GM21717 (cell line): ENCODE measurements around the gene KRTAP10-1.
"Not testable (repeated sequence)": the region's sequence is repeated elsewhere in the genome, so short reads cannot be mapped to it uniquely, and the experiment has no call there.

Source experiments
- ATAC-seq: cut with Tn5 transposase; IDR thresholded peaks from one replicate; pipeline ENCODE4 v1.9.1; 2021; ENCODE audit warnings: mild to moderate bottlenecking, moderate library complexity; ENCODE audit not compliant: unreplicated experiment

KRTAP10-1 gene, protein sequence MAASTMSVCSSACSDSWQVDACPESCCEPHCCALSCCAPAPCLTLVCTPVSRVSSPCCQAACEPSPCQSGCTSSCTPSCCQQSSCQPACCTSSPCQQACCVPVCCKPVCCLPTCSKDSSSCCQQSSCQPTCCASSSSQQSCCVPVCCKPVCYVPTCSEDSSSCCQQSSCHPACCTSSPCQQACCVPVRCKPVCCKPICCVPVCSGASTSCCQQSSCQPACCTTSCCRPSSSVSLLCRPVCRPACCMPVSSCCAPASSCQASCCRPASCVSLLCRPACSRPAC

GRCh38 chr21:44539991-44540666 is at the start of gene KRTAP10-1:
Gene KRTAP10-1 (minus strand): TSS chr21:44540195. CDS start chr21:44540150, 45 bp downstream.
- no peak for ATAC-seq

DNA sequence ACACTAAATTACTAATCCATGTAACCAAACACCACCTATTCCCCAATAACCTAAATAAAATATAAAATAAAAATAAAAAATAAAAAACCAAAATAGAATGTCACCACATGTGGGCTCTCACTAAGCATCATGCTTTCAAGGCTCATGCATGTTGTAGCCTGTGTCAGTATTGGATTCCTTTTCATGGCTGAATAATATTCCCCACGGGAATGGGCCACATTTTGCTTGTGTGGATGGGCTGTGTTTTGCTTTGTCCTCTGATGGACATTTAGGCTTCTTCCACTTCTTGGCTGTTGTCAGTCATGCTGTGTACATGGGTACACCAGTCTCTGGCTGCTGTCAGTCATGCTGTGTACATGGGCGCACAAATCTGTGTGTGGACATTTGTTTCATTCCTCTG is 49.1 kb upstream of the KRTAP10-1 start:
- ATAC-seq: no peak

DNA sequence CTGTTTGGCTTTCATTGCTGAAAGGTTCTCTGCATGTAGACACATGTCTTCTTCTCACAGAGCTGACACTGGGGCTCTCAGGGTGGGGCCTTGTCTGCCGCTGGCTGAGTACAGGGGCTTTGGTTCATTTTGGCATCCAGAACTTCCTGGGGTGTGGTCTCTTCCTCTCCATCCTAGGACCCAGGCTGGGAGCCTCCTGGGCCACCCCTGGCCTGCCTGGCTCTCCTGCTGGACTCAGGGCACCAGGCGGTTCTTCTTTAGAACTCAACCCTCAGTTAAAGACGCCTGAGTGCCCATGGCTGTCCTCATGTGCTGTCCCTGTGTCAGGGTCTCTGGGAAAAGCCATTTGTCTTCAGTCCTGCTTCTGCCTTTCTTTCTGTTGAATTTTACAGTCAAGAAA is 45.9 kb upstream of the KRTAP10-1 start:
- ATAC-seq: no peak

GRCh38 chr21:44583800-44584147 is 43.8 kb upstream of the KRTAP10-1 start:
- ATAC-seq: no peak

DNA sequence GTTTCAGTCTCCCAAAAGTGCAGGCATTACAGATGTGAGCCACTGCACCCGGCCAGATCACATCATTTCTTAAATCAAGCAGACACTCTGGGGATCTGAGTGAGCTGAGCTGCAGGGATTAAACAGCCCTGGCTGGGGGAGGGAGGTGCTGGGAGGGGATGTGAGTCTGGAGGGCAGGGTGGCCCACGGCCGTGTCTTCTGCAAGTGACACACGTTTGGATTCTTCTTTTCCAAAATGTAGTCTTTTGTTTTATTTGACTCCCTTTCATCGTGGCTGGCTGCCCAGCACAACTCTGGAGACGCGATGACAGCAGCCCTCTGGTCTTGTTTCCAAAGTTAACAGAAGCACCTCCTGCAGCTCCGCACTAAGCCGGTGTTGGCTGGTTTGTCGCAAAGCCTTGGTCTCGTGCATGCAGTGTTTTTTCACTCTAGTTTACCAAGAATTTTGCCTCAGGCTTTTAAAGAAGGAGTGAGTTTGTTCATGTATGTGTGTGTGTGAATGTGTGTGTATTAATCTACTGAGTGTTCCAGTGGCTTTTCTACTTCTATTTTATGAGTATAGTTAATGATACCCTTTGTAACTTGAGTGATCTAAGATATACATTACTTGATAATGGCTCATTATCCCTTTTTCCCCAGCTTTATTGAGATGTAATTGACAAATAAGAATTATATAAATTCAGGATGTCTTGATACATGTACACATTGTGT is 43.2 kb upstream of the KRTAP10-1 start:
- ATAC-seq: no peak

GRCh38 chr21:44582055-44582454 is 42.1 kb upstream of the KRTAP10-1 start:
- no peak for ATAC-seq

GRCh38 chr21:44581158-44581557 is 41.2 kb upstream of the KRTAP10-1 start:
- no peak for ATAC-seq

DNA sequence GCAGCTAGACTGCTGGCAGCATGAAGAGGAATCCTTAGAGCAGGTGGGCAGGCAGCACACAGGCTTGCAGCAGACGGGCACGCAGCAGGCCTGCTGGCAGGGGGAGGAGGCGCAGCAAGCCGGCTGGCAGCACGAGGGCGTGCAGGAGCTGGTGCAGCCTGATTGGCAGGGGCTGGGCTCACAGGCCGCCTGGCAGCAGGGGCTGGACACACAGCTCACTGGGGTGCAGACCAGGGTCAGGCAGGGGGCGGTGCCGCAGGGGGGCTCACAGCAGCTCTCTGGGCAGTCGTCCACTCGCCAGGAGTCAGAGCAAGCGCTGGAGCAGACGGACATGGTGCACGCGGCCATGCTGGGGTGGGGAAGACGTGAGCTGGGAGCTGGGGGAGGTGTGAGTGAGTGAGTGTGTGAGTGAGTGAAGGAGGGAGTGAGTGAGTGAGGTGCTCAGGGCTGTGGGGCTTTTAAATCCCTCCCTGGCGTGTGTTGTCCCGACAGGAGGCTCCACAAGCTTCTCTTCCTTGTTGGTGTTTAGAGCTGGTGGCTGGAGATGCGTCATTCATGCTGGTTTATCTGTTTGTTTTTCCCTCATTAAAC is 40.3 kb upstream of the KRTAP10-1 start, which contains the start of gene KRTAP10-5:
Gene KRTAP10-5, minus strand, starts transcription at position 374 of the 591 bp plus-strand sequence. Its CDS starts 26 bp downstream, at position 348.
- not testable (repeated sequence) for ATAC-seq

GRCh38 chr21:44579833-44580144 is 39.8 kb upstream of the KRTAP10-1 start:
- ATAC-seq: no peak

DNA sequence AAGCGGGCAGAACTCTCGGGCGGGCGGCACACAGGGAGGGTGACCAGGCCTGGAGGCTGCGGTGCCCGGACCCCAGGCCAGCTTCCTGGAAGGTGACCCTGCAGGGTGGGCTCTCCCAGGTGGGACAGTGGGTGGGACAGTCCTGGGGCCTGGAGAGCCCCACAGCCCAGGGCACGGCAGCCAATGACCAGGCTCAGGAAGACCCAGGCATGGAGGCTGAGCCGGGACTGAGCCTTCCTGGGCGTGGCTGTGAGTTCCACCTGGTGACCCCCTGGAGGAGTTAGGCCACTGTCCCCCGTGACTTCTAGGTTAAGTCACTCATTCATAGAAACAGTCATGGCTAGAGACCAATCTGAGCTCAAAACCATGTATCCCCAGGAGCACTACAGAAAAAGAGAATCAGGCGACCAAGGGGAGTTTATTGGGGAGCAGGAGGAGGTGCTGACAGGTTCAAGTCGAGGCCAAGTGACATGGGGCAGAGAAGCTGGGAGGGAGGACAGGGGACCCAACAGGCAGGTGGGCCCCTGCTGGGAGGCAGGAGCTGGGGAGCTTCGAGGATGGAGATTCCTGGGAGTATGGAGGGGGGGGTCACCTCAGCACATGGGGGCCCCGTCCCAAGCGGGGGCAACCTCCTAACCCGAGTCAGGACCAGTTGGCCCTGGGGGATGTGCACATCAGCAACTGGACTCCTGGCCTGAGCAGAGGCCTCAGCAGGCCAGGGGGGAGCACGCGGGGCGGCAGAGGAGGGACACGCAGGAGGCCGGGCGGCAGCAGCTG is 39.2 kb upstream of the KRTAP10-1 start:
- ATAC-seq: no peak

- ATAC-seq: no peak
Measured at GRCh38 chr21:44578371-44579055, 38.5 kb upstream of the KRTAP10-1 start.

DNA sequence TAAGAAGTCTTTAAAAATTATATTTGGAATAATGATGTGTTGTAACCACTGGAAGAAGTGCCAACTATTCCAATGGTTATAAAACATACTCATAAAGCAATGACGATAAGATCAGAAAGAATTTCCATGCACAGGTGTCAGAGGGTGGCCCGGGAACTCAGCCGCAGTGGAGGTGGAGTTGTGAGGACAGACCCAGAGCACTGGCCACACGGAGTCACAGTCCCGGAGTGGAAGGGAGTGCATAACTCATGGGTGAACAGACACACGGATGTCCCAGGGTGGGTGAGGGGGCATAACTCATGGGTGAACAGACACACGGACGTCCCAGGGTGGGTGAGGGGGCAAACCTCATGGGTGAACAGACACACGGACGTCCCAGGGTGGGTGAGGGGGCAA is 36.0 kb upstream of the KRTAP10-1 start:
- ATAC-seq: no peak

GRCh38 chr21:44575307-44576024 is 35.5 kb upstream of the KRTAP10-1 start:
- ATAC-seq: no peak

- no peak for ATAC-seq
Measured at GRCh38 chr21:44574457-44575306, 34.7 kb upstream of the KRTAP10-1 start.

DNA sequence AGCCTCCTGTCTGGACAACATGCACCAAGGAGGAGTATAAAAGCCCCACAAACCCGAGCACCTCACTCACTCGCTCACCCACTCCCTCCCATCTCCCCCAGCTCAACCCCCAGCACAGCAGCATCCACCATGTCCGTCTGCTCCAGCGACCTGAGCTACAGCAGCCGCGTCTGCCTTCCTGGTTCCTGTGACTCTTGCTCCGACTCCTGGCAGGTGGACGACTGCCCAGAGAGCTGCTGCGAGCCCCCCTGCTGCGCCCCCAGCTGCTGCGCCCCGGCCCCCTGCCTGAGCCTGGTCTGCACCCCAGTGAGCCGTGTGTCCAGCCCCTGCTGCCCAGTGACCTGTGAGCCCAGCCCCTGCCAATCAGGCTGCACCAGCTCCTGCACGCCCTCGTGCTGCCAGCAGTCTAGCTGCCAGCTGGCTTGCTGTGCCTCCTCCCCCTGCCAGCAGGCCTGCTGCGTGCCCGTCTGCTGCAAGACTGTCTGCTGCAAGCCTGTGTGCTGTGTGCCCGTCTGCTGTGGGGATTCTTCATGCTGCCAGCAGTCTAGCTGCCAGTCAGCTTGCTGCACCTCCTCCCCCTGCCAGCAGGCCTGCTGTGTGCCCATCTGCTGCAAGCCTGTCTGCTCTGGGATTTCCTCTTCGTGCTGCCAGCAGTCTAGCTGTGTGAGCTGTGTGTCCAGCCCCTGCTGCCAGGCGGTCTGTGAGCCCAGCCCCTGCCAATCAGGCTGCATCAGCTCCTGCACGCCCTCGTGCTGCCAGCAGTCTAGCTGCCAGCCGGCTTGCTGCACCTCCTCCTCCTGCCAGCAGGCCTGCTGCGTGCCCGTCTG is 33.8 kb upstream of the KRTAP10-1 start, which contains the start of gene KRTAP10-4:
Gene KRTAP10-4, plus strand, starts transcription at position 100 of the 827 bp plus-strand sequence. Its CDS starts 30 bp downstream, at position 130.
- not testable (repeated sequence) for ATAC-seq

DNA sequence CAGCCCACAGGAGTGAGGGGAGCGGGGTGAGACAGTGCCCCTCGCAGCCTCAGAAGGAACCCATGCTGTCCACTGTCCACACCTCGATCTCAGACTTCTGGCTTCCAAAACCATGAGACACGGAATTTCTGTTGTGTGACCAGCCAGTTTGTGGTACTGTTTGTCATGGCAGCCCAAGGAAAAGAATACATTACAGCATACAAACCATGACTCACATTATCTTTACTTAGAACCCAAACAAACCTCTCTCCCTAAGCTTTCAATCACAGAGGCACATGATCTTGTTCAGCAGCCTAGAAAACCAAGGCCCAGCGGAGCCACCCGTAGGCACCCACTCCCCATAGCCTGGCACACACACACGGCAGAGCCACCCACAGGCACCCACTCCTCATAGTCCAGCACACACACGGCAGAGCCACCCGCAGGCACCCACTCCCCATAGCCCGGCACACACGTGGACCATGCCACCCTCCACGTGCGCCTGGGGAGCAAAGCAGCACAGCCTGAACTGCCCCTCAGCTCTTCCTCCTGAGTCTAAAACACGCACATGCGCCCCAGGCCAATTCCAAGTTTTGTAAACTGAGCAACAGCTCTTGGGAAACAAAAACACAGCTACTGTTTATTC is 33.1 kb upstream of the KRTAP10-1 start:
- ATAC-seq: no peak
